ELR (cell line): ENCODE measurements around the gene ATG4C.

Experiments
- DNase-seq: peaks from one replicate; pipeline ENCODE4 v3.0.0-alpha.2; 2015; ENCODE audit warnings: low read depth

ATG4C gene

GRCh38 chr1:62840555-62840954 is 56.6 kb downstream of the ATG4C start:
- DNase-seq, result no peak

GRCh38 chr1:62841587-62842169 is 57.7 kb downstream of the ATG4C start:
- peak; percentile 62 for DNase-seq

DNA sequence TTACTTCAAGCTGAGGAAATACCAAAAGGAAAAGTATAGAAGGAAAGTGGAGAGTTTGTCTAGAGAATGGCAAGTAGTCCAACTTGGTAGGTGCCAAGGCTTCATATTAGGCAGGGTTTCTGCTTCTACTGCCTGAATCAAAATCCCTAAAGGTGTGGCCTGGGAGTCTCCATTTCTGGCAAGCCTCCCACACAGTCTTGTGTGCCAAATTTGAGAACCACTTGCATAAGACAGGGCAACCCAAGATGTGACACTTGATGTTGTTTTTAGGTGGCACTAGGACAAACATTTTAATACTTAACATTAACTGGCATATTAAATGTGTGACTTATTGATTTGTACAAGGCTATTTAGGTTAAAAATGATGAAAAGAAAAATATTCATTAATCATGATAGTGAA is 60.1 kb downstream of the ATG4C start:
- DNase-seq, result no peak

- peak; percentile 20 for DNase-seq
Measured at GRCh38 chr1:62849031-62849430, 65.1 kb downstream of the ATG4C start.

DNA sequence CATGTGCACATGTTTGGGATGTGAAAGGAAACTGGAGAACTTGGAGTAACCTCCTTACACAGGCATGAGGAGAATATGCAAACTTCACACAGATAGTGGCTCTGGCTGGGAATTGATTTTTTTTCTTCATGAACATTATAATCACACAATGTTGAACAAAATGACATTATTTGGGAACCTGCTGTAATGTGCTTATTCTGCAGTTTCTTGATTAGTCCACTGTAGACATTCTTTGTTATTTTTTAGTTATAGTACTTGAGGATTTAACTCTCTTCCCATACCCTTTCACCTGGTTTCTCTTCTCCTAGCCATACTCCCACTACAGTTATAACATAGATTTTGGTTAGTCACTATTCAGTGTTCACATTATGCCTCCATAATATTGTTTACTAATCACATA is 68.3 kb downstream of the ATG4C start:
- DNase-seq, result no peak

DNA sequence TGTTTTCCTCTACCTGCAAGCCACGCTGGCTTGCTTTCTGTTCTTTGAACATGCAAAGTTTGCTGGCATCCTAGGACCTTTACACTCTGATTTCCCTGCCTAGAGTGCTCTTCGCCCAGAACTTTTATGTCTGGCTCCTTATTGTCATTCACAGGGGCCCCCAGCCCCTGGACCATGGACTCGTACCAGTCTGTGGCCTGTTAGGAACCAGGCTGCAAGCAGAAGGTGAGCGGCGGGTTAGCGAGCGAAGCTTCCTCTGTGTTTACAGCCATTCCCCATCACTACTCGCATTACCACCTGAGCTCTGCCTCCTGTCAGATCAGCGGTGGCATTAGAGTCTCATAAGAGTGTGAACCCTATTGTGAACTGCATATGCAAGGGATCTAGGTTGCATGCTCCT is 73.0 kb downstream of the ATG4C start:
- DNase-seq, result no peak

DNA sequence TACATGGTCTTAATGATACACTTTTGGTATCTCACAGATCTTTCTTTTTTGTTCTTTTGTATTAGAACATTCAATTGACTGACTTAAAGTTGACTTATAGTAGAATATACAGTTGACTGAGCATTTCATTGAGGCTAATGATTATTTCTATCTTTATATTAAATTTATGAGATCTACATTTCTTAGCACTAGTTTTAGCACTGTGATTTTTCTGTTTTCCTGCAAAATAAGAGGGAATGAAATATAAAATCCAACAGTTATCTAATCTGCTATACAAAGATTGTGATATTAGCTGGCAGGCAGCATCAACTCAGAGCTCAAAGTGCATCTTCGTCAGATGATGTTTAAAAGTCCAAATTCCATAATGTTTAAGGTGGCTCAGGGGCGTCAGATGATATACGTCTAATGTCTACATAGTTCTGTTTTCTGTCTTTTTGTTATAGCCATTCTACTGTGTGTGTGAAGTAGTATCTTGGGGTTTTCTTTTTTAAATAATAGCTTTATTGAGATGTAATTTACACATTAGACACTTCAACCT is 85.4 kb downstream of the ATG4C start:
- no peak for DNase-seq

GRCh38 chr1:62870148-62870547 is 86.2 kb downstream of the ATG4C start:
- DNase-seq, result no peak

GRCh38 chr1:62875676-62876075 is 91.7 kb downstream of the ATG4C start:
- DNase-seq, result peak; percentile 15

GRCh38 chr1:62876535-62876934 is 92.6 kb downstream of the ATG4C start:
- DNase-seq, result no peak

- DNase-seq, result no peak
Measured at GRCh38 chr1:62877579-62877978, 93.6 kb downstream of the ATG4C start.

DNA sequence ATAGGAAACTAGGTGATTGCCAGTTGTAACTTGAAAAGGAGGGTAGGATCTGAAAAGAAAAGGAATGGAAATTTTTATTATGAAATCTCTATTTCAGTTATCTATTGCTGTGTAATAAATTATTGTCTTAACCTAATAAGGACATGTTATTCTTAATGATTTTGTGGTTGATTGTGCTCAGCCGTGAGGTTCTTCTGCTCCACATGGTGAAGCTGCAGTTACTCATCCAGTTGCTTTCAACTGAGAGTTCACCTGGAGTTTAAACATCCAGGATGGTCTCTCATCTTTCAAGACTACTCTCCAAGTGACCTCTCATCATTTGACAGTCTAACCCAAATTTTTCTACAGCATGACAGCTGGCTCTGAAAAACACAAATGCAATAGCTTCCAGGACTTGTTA is 96.0 kb downstream of the ATG4C start:
- DNase-seq, result no peak

- no peak for DNase-seq
Measured at GRCh38 chr1:62882201-62883104, 98.5 kb downstream of the ATG4C start.

DNA sequence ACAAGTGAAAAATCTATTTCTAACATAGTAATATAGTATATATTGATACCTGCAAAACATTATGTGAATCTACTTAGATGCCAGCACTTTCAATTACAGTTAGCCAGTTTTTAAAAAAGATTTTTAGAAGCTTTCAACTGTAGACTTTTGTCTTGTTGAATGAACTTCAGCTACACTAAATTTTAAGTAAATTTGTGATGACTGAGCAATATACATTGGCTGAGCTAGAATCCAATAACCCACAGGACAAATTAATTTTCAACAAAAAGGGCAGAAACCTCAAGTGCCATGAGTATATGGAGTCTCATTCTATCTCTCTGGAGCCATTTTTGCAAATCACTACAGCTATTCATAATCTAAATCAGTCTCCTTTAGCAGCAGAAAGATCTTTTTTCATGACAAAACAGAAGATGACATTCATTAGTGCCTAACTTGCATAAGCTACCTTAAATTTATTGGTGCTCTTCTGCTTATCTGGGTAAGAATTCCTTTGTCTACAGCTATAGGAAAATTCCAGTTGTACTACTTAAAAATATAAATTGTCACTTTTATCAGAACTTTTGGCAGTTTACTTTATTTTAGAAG is 100.3 kb downstream of the ATG4C start:
- DNase-seq, result no peak

GRCh38 chr1:62887799-62888507 is 104.0 kb downstream of the ATG4C start:
- no peak for DNase-seq

GRCh38 chr1:62891956-62892562 is 108.1 kb downstream of the ATG4C start:
- no peak for DNase-seq

- no peak for DNase-seq
Measured at GRCh38 chr1:62897788-62898187, 113.9 kb downstream of the ATG4C start.

- no peak for DNase-seq
Measured at GRCh38 chr1:62900566-62900965, 116.6 kb downstream of the ATG4C start.

DNA sequence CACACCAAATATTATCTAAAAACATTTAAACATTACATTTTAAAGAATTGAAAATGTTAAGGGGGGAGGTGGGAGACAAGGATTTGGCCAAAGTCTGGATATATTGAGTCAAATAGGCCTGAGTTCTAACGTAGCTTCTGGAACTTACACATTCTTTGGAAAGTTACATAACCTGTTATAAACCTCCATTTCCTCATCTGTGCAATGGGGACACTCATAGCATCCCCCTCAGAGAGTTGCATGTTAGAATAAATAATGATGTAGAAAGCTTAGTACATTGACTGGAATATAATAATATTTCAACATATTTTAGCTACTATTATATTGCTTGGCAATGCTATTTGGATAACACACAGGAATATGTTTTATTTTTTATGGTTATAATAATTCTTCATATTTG is 117.7 kb downstream of the ATG4C start:
- DNase-seq, result no peak

- no peak for DNase-seq
Measured at GRCh38 chr1:62903522-62903921, 119.6 kb downstream of the ATG4C start.

DNA sequence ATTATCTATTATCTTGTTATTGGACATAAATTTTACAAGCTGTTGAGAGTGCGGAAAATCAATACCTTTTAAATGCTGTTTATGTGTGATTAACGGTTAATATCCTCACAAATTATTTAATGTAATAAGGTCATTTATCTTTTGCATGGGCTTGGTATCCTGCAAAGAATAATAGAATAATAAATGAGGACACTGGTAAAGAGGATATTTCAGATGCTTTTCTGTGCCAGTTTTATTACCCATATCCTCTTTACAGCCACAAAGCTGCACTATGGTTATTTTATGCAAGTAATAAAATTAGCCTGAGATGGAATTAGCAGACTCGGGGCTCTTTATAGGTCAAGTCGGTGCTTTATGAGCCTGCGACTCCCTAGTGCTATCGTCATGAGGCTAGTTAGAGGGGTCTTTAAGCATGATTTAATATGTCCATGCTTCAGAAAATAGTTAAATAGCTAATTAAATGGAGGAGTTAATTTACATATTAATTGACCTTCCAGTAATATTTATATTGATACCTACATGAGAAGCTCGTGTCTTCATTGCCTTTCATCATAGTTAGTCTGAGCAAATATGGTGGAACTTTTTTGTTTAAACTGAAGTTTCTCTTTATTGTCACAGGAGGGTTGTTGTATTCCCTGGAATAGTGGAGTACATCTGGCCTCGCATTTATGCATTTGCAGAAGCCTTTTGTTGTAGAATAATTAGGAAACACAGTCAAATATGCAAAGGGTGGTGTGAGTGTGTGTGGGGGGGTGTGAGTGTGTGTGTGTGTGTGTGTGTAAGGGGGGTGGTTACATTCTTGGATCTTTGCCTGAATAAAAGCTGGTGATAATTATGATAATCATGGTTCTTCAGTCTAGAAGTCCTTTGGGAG is 120.3 kb downstream of the ATG4C start:
- no peak for DNase-seq
